ENCODE results near the gene HSD17B14.

DNA sequence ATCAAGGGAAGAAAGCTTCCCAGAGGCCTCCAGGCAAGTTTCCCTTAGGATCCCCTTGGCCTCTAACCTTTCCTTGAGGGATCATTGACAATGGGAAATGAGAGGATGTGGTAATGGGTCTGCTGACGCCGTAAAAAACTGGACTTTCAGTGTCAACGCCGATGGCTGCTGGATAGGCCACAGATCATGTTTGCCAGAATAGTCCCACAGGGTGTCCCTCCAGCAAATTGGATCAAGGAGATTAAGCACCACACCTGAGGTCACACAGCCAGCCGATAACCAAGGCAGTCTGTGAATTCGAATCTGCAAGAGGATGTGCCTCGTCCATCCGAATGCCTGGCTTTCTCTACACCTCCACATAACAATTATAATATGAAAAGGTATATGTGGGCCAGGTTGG, 43.0 kb downstream of the HSD17B14 start:
- TF ChIP-seq POLR2A (IDR thresholded peaks at IDR 0.05; ENCODE audit: low read depth, low read length) (no peak), SPI1 (IDR thresholded peaks at IDR 0.05; ENCODE audit: low read depth, low read length) (no peak), POLR2AphosphoS5 (IDR thresholded peaks at IDR 0.05; ENCODE audit: low read depth, low read length) (no peak)
